Adipocyte (in vitro differentiated cells): ENCODE data around the gene CEP152.
"Not testable (repeated sequence)": the region's sequence is repeated elsewhere in the genome, so short reads cannot be mapped to it uniquely, and the experiment has no call there.

Source experiments
- DNase-seq: peaks from one replicate; pipeline ENCODE4 v3.0.0-alpha.2; 2015; ENCODE audit warnings: low read depth
- H3K27me3 ChIP-seq: replicated peaks from 2 replicates; pipeline ENCODE4 v1.7.0; 2013; ENCODE audit warnings: mild to moderate bottlenecking, low read length, moderate library complexity; ENCODE audit not compliant: control insufficient read depth, insufficient read depth
- H3K36me3 ChIP-seq: 2 replicates; pipeline ENCODE4 v1.7.0; 2013; ENCODE audit warnings: low read length, mild to moderate bottlenecking, moderate library complexity; ENCODE audit not compliant: control insufficient read depth, insufficient read depth, severe bottlenecking
- H3K4me1 ChIP-seq: 2 replicates; pipeline ENCODE4 v1.7.0; 2013; ENCODE audit warnings: mild to moderate bottlenecking, low read length, moderate library complexity; ENCODE audit not compliant: control insufficient read depth, insufficient read depth
- H3K4me3 ChIP-seq: 2 replicates; pipeline ENCODE4 v1.7.0; 2013; ENCODE audit warnings: mild to moderate bottlenecking, low read length, moderate library complexity
- H3K9ac ChIP-seq: 2 replicates; pipeline ENCODE4 v1.7.0; 2013; ENCODE audit warnings: mild to moderate bottlenecking, low read length, moderate library complexity
- H3K9me3 ChIP-seq: 2 replicates; pipeline ENCODE4 v1.7.0; 2013; ENCODE audit warnings: mild to moderate bottlenecking, low read length, moderate library complexity; ENCODE audit not compliant: control insufficient read depth

CEP152 gene

GRCh38 chr15:48810414-48811324, at the start of gene CEP152:
Gene CEP152 (minus strand): TSS chr15:48811069. CDS start chr15:48805649, 5,420 bp downstream.
- Histone ChIP-seq H3K27me3 (no peaks in the 10 kb centered on the region), H3K9ac (peak within 1 kb of the TSS; percentile 82), H3K4me3 (peak within 1 kb of the TSS; percentile 97), H3K4me1 (peaks cover 11% of the 10 kb centered on the region), H3K9me3 (no peaks in the 10 kb centered on the region), H3K36me3 (no peaks in the 10 kb centered on the region)
- DNase-seq, result peak; percentile 99

- no peaks in the 10 kb centered on the region for H3K9me3 ChIP-seq
- peaks cover 36% of the 10 kb centered on the region for H3K4me1 ChIP-seq
- peak; percentile 13 for DNase-seq
- H3K36me3 ChIP-seq, result no peaks in the 10 kb centered on the region
- no peaks in the 10 kb centered on the region for H3K27me3 ChIP-seq
- H3K4me3 ChIP-seq, result no peak overlapping the region
- no peak overlapping the region for H3K9ac ChIP-seq
Measured at GRCh38 chr15:48859426-48859825, 48.6 kb upstream of the CEP152 start.

GRCh38 chr15:48858401-48858800, 47.5 kb upstream of the CEP152 start:
- peak overlapping the region; percentile 31 for H3K9ac ChIP-seq
- no peak overlapping the region for H3K4me3 ChIP-seq
- no peaks in the 10 kb centered on the region for H3K9me3 ChIP-seq
- no peaks in the 10 kb centered on the region for H3K27me3 ChIP-seq
- no peaks in the 10 kb centered on the region for H3K36me3 ChIP-seq
- H3K4me1 ChIP-seq, result peaks cover 36% of the 10 kb centered on the region
- DNase-seq, result peak; percentile 37

GRCh38 chr15:48856942-48857341, 46.1 kb upstream of the CEP152 start:
- peak; percentile 70 for DNase-seq
- no peak overlapping the region for H3K4me3 ChIP-seq
- H3K36me3 ChIP-seq, result no peaks in the 10 kb centered on the region
- peak overlapping the region; percentile 29 for H3K9ac ChIP-seq
- no peaks in the 10 kb centered on the region for H3K27me3 ChIP-seq
- H3K4me1 ChIP-seq, result peaks cover 36% of the 10 kb centered on the region
- no peaks in the 10 kb centered on the region for H3K9me3 ChIP-seq

- Histone ChIP-seq H3K27me3 (no peaks in the 10 kb centered on the region), H3K36me3 (no peaks in the 10 kb centered on the region), H3K4me1 (peaks cover 36% of the 10 kb centered on the region), H3K4me3 (peak overlapping the region; percentile 43), H3K9ac (no peak overlapping the region), H3K9me3 (no peaks in the 10 kb centered on the region)
- DNase-seq, result peak; percentile 73
Measured at GRCh38 chr15:48855501-48856440, 44.9 kb upstream of the CEP152 start.

- not testable (repeated sequence) for H3K36me3 ChIP-seq, H3K4me3 ChIP-seq, H3K27me3 ChIP-seq, H3K9me3 ChIP-seq, H3K9ac ChIP-seq, DNase-seq
- H3K4me1 ChIP-seq, result peaks cover 36% of the 10 kb centered on the region
Measured at GRCh38 chr15:48854434-48854833, 43.6 kb upstream of the CEP152 start.

- H3K36me3 ChIP-seq, result no peaks in the 10 kb centered on the region
- no peak overlapping the region for H3K9ac ChIP-seq
- H3K4me1 ChIP-seq, result peaks cover 21% of the 10 kb centered on the region
- no peak overlapping the region for H3K4me3 ChIP-seq
- no peaks in the 10 kb centered on the region for H3K27me3 ChIP-seq
- no peak for DNase-seq
- H3K9me3 ChIP-seq, result no peaks in the 10 kb centered on the region
Measured at GRCh38 chr15:48851956-48852355, 41.1 kb upstream of the CEP152 start.

GRCh38 chr15:48850648-48851047, 39.8 kb upstream of the CEP152 start:
- no peaks in the 10 kb centered on the region for H3K27me3 ChIP-seq
- no peak overlapping the region for H3K9ac ChIP-seq
- H3K4me1 ChIP-seq, result peaks cover 8% of the 10 kb centered on the region
- H3K4me3 ChIP-seq, result no peak overlapping the region
- no peak for DNase-seq
- H3K36me3 ChIP-seq, result no peaks in the 10 kb centered on the region
- H3K9me3 ChIP-seq, result no peaks in the 10 kb centered on the region

- Histone ChIP-seq H3K9me3 (no peaks in the 10 kb centered on the region), H3K4me1 (no peaks in the 10 kb centered on the region), H3K9ac (no peak overlapping the region), H3K27me3 (no peaks in the 10 kb centered on the region), H3K36me3 (no peaks in the 10 kb centered on the region), H3K4me3 (no peak overlapping the region)
- no peak for DNase-seq
Measured at GRCh38 chr15:48845123-48845522, 34.3 kb upstream of the CEP152 start.

GRCh38 chr15:48842501-48842900, 31.6 kb upstream of the CEP152 start:
- no peak overlapping the region for H3K4me3 ChIP-seq
- DNase-seq, result no peak
- no peaks in the 10 kb centered on the region for H3K9me3 ChIP-seq
- H3K4me1 ChIP-seq, result no peaks in the 10 kb centered on the region
- H3K9ac ChIP-seq, result no peak overlapping the region
- H3K27me3 ChIP-seq, result no peaks in the 10 kb centered on the region
- H3K36me3 ChIP-seq, result no peaks in the 10 kb centered on the region

- DNase-seq, result no peak
- peaks cover 13% of the 10 kb centered on the region for H3K9me3 ChIP-seq
- no peaks in the 10 kb centered on the region for H3K4me1 ChIP-seq
- no peaks in the 10 kb centered on the region for H3K27me3 ChIP-seq
- H3K4me3 ChIP-seq, result no peak overlapping the region
- no peaks in the 10 kb centered on the region for H3K36me3 ChIP-seq
- H3K9ac ChIP-seq, result no peak overlapping the region
Measured at GRCh38 chr15:48834756-48835155, 23.9 kb upstream of the CEP152 start.
